H9 (cell line): Measurements from ENCODE around the gene FA2H. TPM values are rescaled to one million over a fixed set of nuclear protein-coding genes. Genes with fewer than 3 reads are reported as not detected.

ENCODE experiments used
- DNase-seq: peaks from one replicate; pipeline ENCODE4 v3.0.0-alpha.2; 2017
- H2AFZ ChIP-seq: one replicate; pipeline ENCODE4 v1.6.1; 2013; ENCODE audit warnings: mild to moderate bottlenecking, low read length, control low read depth, moderate library complexity
- H2AK5ac ChIP-seq: 2 replicates; pipeline ENCODE4 v1.6.1; 2013; ENCODE audit warnings: low read length, control low read depth, mixed read lengths; ENCODE audit not compliant: insufficient read length
- H2BK120ac ChIP-seq: one replicate; pipeline ENCODE4 v1.6.1; 2013; ENCODE audit warnings: low read depth, mild to moderate bottlenecking, low read length, control low read depth, inconsistent platforms; ENCODE audit not compliant: poor library complexity, severe bottlenecking
- H2BK12ac ChIP-seq: 2 replicates; pipeline ENCODE4 v1.6.1; 2013; ENCODE audit warnings: low read length, control low read depth, mixed read lengths, low read depth; ENCODE audit not compliant: insufficient read length
- H2BK15ac ChIP-seq: 2 replicates; pipeline ENCODE4 v1.6.1; 2013; ENCODE audit warnings: low read depth, low read length, control low read depth
- H2BK20ac ChIP-seq: one replicate; pipeline ENCODE4 v1.6.1; 2013; ENCODE audit warnings: low read depth, mild to moderate bottlenecking, low read length, control low read depth, inconsistent platforms; ENCODE audit not compliant: poor library complexity, severe bottlenecking
- H2BK5ac ChIP-seq: 2 replicates; pipeline ENCODE4 v1.6.1; 2013; ENCODE audit warnings: low read length, control low read depth, mixed read lengths; ENCODE audit not compliant: insufficient read length
- H3K14ac ChIP-seq: 2 replicates; pipeline ENCODE4 v1.6.1; 2013; ENCODE audit warnings: low read length, control low read depth; ENCODE audit not compliant: insufficient read depth
- H3K18ac ChIP-seq: 2 replicates; pipeline ENCODE4 v1.6.1; 2013; ENCODE audit warnings: low read depth, mild to moderate bottlenecking, mixed read lengths, low read length, control low read depth; ENCODE audit not compliant: insufficient read length
- H3K23ac ChIP-seq: 2 replicates; pipeline ENCODE4 v1.6.1; 2013; ENCODE audit warnings: low read length, control low read depth, mixed read lengths, low read depth; ENCODE audit not compliant: insufficient read length
- H3K23me2 ChIP-seq: 2 replicates; pipeline ENCODE4 v1.6.1; 2013; ENCODE audit warnings: low read depth, mild to moderate bottlenecking, mixed read lengths, low read length, control low read depth; ENCODE audit not compliant: insufficient read length, poor library complexity, severe bottlenecking
- H3K27ac ChIP-seq: 2 replicates; pipeline ENCODE4 v1.5.1; 2013; ENCODE audit warnings: low read length, control low read depth, mixed read lengths, low read depth; ENCODE audit not compliant: insufficient read length
- H3K27me3 ChIP-seq: 2 replicates; pipeline ENCODE4 v1.6.1; 2013; ENCODE audit warnings: low read length, control low read depth, inconsistent platforms; ENCODE audit not compliant: insufficient read depth
- H3K4ac ChIP-seq: 2 replicates; pipeline ENCODE4 v1.6.1; 2013; ENCODE audit warnings: low read depth, mild to moderate bottlenecking, control low read depth, inconsistent platforms, low read length, moderate library complexity
- H3K4me1 ChIP-seq: 2 replicates; pipeline ENCODE4 v1.6.1; 2013; ENCODE audit warnings: low read length, control low read depth, inconsistent platforms; ENCODE audit not compliant: insufficient read depth
- H3K4me2 ChIP-seq: 2 replicates; pipeline ENCODE4 v1.6.1; 2013; ENCODE audit warnings: low read length, control low read depth, mixed read lengths; ENCODE audit not compliant: insufficient read length, insufficient read depth
- H3K56ac ChIP-seq: 2 replicates; pipeline ENCODE4 v1.6.1; 2013; ENCODE audit warnings: low read depth, mild to moderate bottlenecking, mixed read lengths, low read length, control low read depth; ENCODE audit not compliant: insufficient read length
- H3K79me1 ChIP-seq: 2 replicates; pipeline ENCODE4 v1.6.1; 2013; ENCODE audit warnings: low read depth, mild to moderate bottlenecking, moderate library complexity, low read length, control low read depth, inconsistent platforms; ENCODE audit not compliant: insufficient read depth, poor library complexity, severe bottlenecking
- H3K79me2 ChIP-seq: 2 replicates; pipeline ENCODE4 v1.6.1; 2013; ENCODE audit warnings: low read length, control low read depth, inconsistent platforms; ENCODE audit not compliant: insufficient read depth
- H3K9ac ChIP-seq: 2 replicates; pipeline ENCODE4 v1.6.1; 2013; ENCODE audit warnings: low read length, control low read depth, mixed read lengths; ENCODE audit not compliant: insufficient read length; ENCODE audit errors: extremely low read depth
- H3K9me3 ChIP-seq: one replicate; pipeline ENCODE4 v1.6.1; 2013; ENCODE audit warnings: low read depth, low read length, inconsistent platforms; ENCODE audit not compliant: control insufficient read depth
- H3T11ph ChIP-seq: one replicate; pipeline ENCODE4 v1.6.1; 2013; ENCODE audit warnings: mild to moderate bottlenecking, low read length, control low read depth, inconsistent platforms
- H4K20me1 ChIP-seq: one replicate; pipeline ENCODE4 v1.6.1; 2013; ENCODE audit not compliant: control insufficient read depth, insufficient read length, insufficient read depth
- H4K5ac ChIP-seq: 2 replicates; pipeline ENCODE4 v1.6.1; 2013; ENCODE audit warnings: low read depth, mild to moderate bottlenecking, mixed read lengths, low read length, control low read depth; ENCODE audit not compliant: insufficient read length
- H4K8ac ChIP-seq: replicated peaks from 2 replicates; pipeline ENCODE4 v1.6.1; 2013; ENCODE audit warnings: low read length, control low read depth, mixed read lengths, low read depth; ENCODE audit not compliant: insufficient read length
- H4K91ac ChIP-seq: 2 replicates; pipeline ENCODE4 v1.6.1; 2013; ENCODE audit warnings: low read depth, mild to moderate bottlenecking, moderate library complexity, mixed read lengths, low read length, control low read depth; ENCODE audit not compliant: insufficient read length
- H3K27ac Mint-ChIP-seq, 3 experiments: 2 replicates in 2 of 3; 3 replicates in 1 of 3; pipeline ENCODE4 v1.8.0; 2020 to 2021; ENCODE audit warnings: mixed read lengths in 3 of 3, mild to moderate bottlenecking in 1 of 3, moderate library complexity in 1 of 3
- H3K27me3 Mint-ChIP-seq: 2 replicates; pipeline ENCODE4 v1.8.0; 2021; ENCODE audit warnings: low read depth, mild to moderate bottlenecking, moderate library complexity, mixed read lengths
- H3K36me3 Mint-ChIP-seq, 3 experiments: 2 replicates in 2 of 3; 3 replicates in 1 of 3; pipeline ENCODE4 v1.8.0; 2020 to 2021; ENCODE audit warnings: low read depth in 3 of 3, mixed read lengths in 3 of 3; ENCODE audit not compliant: insufficient read depth in 1 of 3
- H3K4me1 Mint-ChIP-seq, 2 experiments: 2 replicates each; pipeline ENCODE4 v1.8.0; 2020; ENCODE audit warnings: mixed read lengths in 2 of 2
- H3K4me3 Mint-ChIP-seq, 2 experiments: 2 replicates in 1 of 2; 3 replicates in 1 of 2; pipeline ENCODE4 v1.8.0; 2020 to 2021; ENCODE audit warnings: mild to moderate bottlenecking in 2 of 2, mixed read lengths in 2 of 2, moderate library complexity in 1 of 2
- H3K9me3 Mint-ChIP-seq, 2 experiments: 2 replicates in 1 of 2; 3 replicates in 1 of 2; pipeline ENCODE4 v1.8.0; 2020; ENCODE audit warnings: mild to moderate bottlenecking in 2 of 2, mixed read lengths in 2 of 2, moderate library complexity in 1 of 2
- CTCF ChIP-seq: fragments of 200-600 bp; sonication (generic); conservative IDR thresholded peaks from 3 replicates; pipeline ENCODE4 v1.8.0; 2021; ENCODE audit warnings: antibody characterized with exemption, mild to moderate bottlenecking
- WGBS: extraction: QIAGEN DNeasy Blood & Tissue Kit; methylation state at CpG from one replicate; pipeline ENCODE4 v1.1.7; 2013; ENCODE audit warnings: missing lambda C conversion rate, low lambda C conversion rate, mixed read lengths; ENCODE audit not compliant: insufficient read length; ENCODE audit errors: extremely low coverage; 5-methylcytosine and 5-hydroxymethylcytosine counted together
- total RNA-seq: library from RNA; stranded (reverse); gene quantifications from 2 replicates; pipeline ENCODE4 v1.2.1, GENCODE V29; 2021

Gene FA2H
- total RNA-seq, 1 experiment from 2014 or later: 25.1 TPM

- H4K8ac ChIP-seq: no peak overlapping the region
- H3K9ac ChIP-seq: no peak overlapping the region
- H3K23ac ChIP-seq: no peak overlapping the region
- H3K14ac ChIP-seq: peak overlapping the region; percentile 5; the same call in 1 of the 2 replicates
- Mint-ChIP-seq H3K4me3 (peak overlapping the region; percentile 38 to 77; a peak in 4 of 5 replicates), H3K36me3 (peaks cover 0 to 1% (median 0%) of the 10 kb centered on the region in 3 experiments; a peak in 1 of 7 replicates), H3K4me1 (peaks cover 13% of the 10 kb centered on the region in 2 experiments), H3K9me3 (no peaks in the 10 kb centered on the region), H3K27ac (no peak overlapping the region), H3K27me3 (peaks cover 11% of the 10 kb centered on the region)
- H3K4ac ChIP-seq: no peak overlapping the region
- no peaks in the 10 kb centered on the region for H3K4me1 ChIP-seq
- no peak overlapping the region for H3K27ac ChIP-seq
- H3K79me2 ChIP-seq: no peaks in the 10 kb centered on the region
- TF ChIP-seq CTCF: no peak
- no peak overlapping the region for H3T11ph ChIP-seq
- no peak overlapping the region for H2BK120ac ChIP-seq
- no peak overlapping the region for H3K18ac ChIP-seq
- peak overlapping the region; percentile 2 for H3K4me2 ChIP-seq
- DNase-seq: no peak
- WGBS: no CpG with 5 or more reads among the region's 16 CpGs
- no peaks in the 10 kb centered on the region for H3K79me1 ChIP-seq
- no peak overlapping the region for H2BK12ac ChIP-seq
- no peak overlapping the region for H3K56ac ChIP-seq
- no peak overlapping the region for H4K91ac ChIP-seq
- H2BK5ac ChIP-seq: no peak overlapping the region
- no peaks in the 10 kb centered on the region for H4K20me1 ChIP-seq
- no peak overlapping the region for H2BK15ac ChIP-seq
- no peak overlapping the region for H2AK5ac ChIP-seq
- H3K23me2 ChIP-seq: no peaks in the 10 kb centered on the region
- H3K27me3 ChIP-seq: no peaks in the 10 kb centered on the region
- no peak overlapping the region for H2BK20ac ChIP-seq
- H4K5ac ChIP-seq: no peak overlapping the region
- H2AFZ ChIP-seq: no peak overlapping the region
- no peaks in the 10 kb centered on the region for H3K9me3 ChIP-seq
Measured at GRCh38 chr16:74700116-74700437, 74.5 kb downstream of the FA2H start.
